Astrocyte of the cerebellum (primary cell): ENCODE measurements around the gene XRN1.
"Not testable (repeated sequence)": the region's sequence is repeated elsewhere in the genome, so short reads cannot be mapped to it uniquely, and the experiment has no call there.

Source experiments
- DNase-seq: peaks from one replicate; pipeline ENCODE4 v3.0.0-alpha.2; 2011; ENCODE audit warnings: low read depth
- H3K4me3 ChIP-seq: 2 replicates; pipeline ENCODE4 v1.5.1; 2011; ENCODE audit warnings: mild to moderate bottlenecking, low read depth, low read length, moderate library complexity
- CTCF ChIP-seq: IDR thresholded peaks from 2 replicates; pipeline ENCODE4 v1.5.1; 2012; ENCODE audit warnings: low read length, low read depth, moderate library complexity, mild to moderate bottlenecking; ENCODE audit errors: missing control alignments
- in situ Hi-C: cut with HindIII; loops from 2 replicates; pipeline ENCODE4 v1.10.0; 2017; ENCODE audit warnings: low sequenced_read_pairs

Gene XRN1

GRCh38 chr3:142434503-142434902 lies 13.3 kb downstream of the XRN1 start:
- DNase-seq, result no peak
- TF ChIP-seq CTCF, result no peak
- in situ Hi-C loops, result no loop called here
- no peak overlapping the region for H3K4me3 ChIP-seq

- no peak overlapping the region for H3K4me3 ChIP-seq
- in situ Hi-C loops, result no loop called here
- DNase-seq, result no peak
- TF ChIP-seq CTCF, result no peak
Measured at GRCh38 chr3:142433110-142433509, 14.7 kb downstream of the XRN1 start.

- no peak overlapping the region for H3K4me3 ChIP-seq
- TF ChIP-seq CTCF, result no peak
- DNase-seq, result no peak
- in situ Hi-C loops, result no loop called here
Measured at GRCh38 chr3:142429582-142429981, 18.3 kb downstream of the XRN1 start.

DNA sequence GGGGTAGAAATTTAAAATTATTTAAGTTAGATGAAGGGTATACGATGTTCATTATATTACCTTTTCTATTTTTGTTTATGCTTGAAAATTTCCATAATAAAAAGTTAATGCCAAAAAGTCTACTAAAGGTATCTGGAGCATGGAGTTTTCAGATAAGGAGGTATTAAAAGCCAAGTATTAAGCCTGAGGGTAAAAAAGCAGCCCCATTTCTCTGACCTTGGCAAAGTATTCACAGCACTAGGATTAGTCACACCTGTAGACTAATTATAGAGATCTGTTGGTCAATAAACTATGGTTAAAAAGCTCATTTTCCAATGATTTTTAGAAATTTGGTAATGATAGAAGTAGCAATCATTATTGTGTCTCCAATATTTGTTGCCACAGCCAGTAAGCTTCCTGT lies 23.1 kb downstream of the XRN1 start:
- no peak for DNase-seq
- in situ Hi-C loops, result no loop called here
- TF ChIP-seq CTCF, result no peak
- H3K4me3 ChIP-seq, result no peak overlapping the region

GRCh38 chr3:142418926-142419592 lies 28.8 kb downstream of the XRN1 start:
- DNase-seq, result no peak
- in situ Hi-C loops, result no loop called here
- no peak overlapping the region for H3K4me3 ChIP-seq
- TF ChIP-seq CTCF, result no peak

- no peak overlapping the region for H3K4me3 ChIP-seq
- DNase-seq, result no peak
- in situ Hi-C loops, result no loop called here
- TF ChIP-seq CTCF, result no peak
Measured at GRCh38 chr3:142417302-142417701, 30.5 kb downstream of the XRN1 start.

GRCh38 chr3:142400537-142400936 lies 47.3 kb downstream of the XRN1 start:
- in situ Hi-C loops, DNase-seq, H3K4me3 ChIP-seq: not testable (repeated sequence)
